WERI-Rb-1 (cell line): ENCODE measurements around the gene ZNF586.

Experiments
- DNase-seq: peaks from one replicate; pipeline ENCODE4 v3.0.0-alpha.2; 2020
- H3K27ac ChIP-seq: fragments of 250-450 bp; sonication (Bioruptor Pico); 2 replicates; pipeline ENCODE4 v1.5.1; 2020; ENCODE audit warnings: mild to moderate bottlenecking, moderate library complexity
- H3K27me3 ChIP-seq: fragments of 250-450 bp; sonication (Bioruptor Pico); 2 replicates; pipeline ENCODE4 v1.5.1; 2021; ENCODE audit warnings: mild to moderate bottlenecking, low read depth, moderate library complexity; ENCODE audit not compliant: insufficient read depth, severe bottlenecking
- H3K36me3 ChIP-seq: fragments of 250-450 bp; sonication (Bioruptor Pico); 2 replicates; pipeline ENCODE4 v1.5.1; 2020; ENCODE audit warnings: mild to moderate bottlenecking, moderate library complexity
- H3K4me3 ChIP-seq: 2 replicates; pipeline ENCODE4 v1.5.1; 2011; ENCODE audit warnings: low read depth, mild to moderate bottlenecking, control low read depth, low read length
- H3K9me3 ChIP-seq: fragments of 250-450 bp; sonication (Bioruptor Pico); 2 replicates; pipeline ENCODE4 v1.5.1; 2021; ENCODE audit warnings: mild to moderate bottlenecking, moderate library complexity; ENCODE audit not compliant: severe bottlenecking
- CTCF ChIP-seq: IDR thresholded peaks from 2 replicates; pipeline ENCODE4 v1.5.1; 2011; ENCODE audit warnings: low read depth, mild to moderate bottlenecking, control low read depth, inconsistent platforms, low read length

Gene ZNF586

GRCh38 chr19:57757941-57758340 is 11.5 kb upstream of the ZNF586 start:
- DNase-seq, result no peak
- Histone ChIP-seq H3K36me3 (peaks cover 65% of the 10 kb centered on the region), H3K4me3 (no peak overlapping the region)

DNA sequence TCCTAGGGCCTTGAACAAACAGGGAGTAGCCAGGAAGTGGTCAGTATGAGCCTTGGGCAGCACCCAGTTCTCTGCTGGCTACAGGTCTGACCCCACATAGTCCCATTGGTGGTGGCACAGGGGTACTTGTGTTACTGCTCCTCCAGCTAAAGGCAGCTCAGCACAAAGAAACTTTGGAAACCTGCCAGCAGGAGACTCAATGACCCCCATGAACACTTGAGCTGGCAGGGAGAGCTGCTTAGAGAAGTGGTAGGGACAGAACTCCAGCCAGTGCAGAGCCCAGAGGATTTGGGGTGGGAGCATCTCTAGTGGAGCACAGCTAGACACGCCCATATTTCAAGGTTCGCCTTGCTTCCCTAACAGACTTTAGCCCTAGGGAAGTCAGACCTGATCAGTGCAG is 10.4 kb upstream of the ZNF586 start:
- no peaks in the 10 kb centered on the region for H3K9me3 ChIP-seq
- no peak for TF ChIP-seq CTCF
- no peak for DNase-seq
- no peaks in the 10 kb centered on the region for H3K27me3 ChIP-seq
- H3K36me3 ChIP-seq, result peaks cover 59% of the 10 kb centered on the region
- no peak overlapping the region for H3K4me3 ChIP-seq
- H3K27ac ChIP-seq, result no peak overlapping the region

More at GRCh38 chr19:57757941-57758340, 11.5 kb upstream of the ZNF586 start:
- Histone ChIP-seq H3K9me3 (no peaks in the 10 kb centered on the region), H3K27ac (no peak overlapping the region), H3K27me3 (no peaks in the 10 kb centered on the region)
- no peak for TF ChIP-seq CTCF

- Histone ChIP-seq H3K27ac (no peak overlapping the region), H3K27me3 (no peaks in the 10 kb centered on the region), H3K4me3 (no peak overlapping the region), H3K36me3 (peaks cover 30% of the 10 kb centered on the region), H3K9me3 (no peaks in the 10 kb centered on the region)
- no peak for TF ChIP-seq CTCF
- no peak for DNase-seq
Observed at GRCh38 chr19:57771417-57771816, 1.9 kb downstream of the ZNF586 start.

- H3K4me3 ChIP-seq, result no peak overlapping the region
- DNase-seq, result no peak
- TF ChIP-seq CTCF, result no peak
- no peaks in the 10 kb centered on the region for H3K27me3 ChIP-seq
- no peak overlapping the region for H3K27ac ChIP-seq
- peaks cover 44% of the 10 kb centered on the region for H3K36me3 ChIP-seq
- no peaks in the 10 kb centered on the region for H3K9me3 ChIP-seq
Observed at GRCh38 chr19:57773488-57773887, 4.0 kb downstream of the ZNF586 start.

- no peak overlapping the region for H3K4me3 ChIP-seq
- H3K36me3 ChIP-seq, result peaks cover 57% of the 10 kb centered on the region
- no peaks in the 10 kb centered on the region for H3K27me3 ChIP-seq
- TF ChIP-seq CTCF, result no peak
- no peak for DNase-seq
- H3K9me3 ChIP-seq, result no peaks in the 10 kb centered on the region
- no peak overlapping the region for H3K27ac ChIP-seq
Observed at GRCh38 chr19:57776764-57777296, 7.4 kb downstream of the ZNF586 start.

DNA sequence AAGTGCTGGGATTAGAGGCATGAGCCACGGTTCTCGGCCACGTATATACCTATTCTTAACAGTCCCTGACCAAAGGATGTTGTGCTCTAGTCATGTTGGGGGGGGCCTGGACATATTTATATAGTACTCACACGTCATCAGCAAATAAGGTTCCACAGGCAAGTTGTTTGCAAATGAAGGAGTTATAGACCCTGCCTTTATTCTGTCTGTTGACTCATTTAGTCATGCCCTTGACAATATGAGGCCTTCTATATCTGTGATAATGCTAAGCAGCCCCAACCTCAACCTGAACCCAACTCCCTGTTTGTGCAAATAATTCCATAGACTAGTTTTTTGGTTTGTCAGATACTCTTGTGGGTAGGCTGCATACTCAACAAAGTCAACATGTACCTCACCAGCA is 8.9 kb downstream of the ZNF586 start:
- no peak overlapping the region for H3K27ac ChIP-seq
- DNase-seq, result no peak
- TF ChIP-seq CTCF, result no peak
- H3K9me3 ChIP-seq, result no peaks in the 10 kb centered on the region
- H3K4me3 ChIP-seq, result no peak overlapping the region
- no peaks in the 10 kb centered on the region for H3K27me3 ChIP-seq
- peaks cover 48% of the 10 kb centered on the region for H3K36me3 ChIP-seq
